Stimulated activated CD4-positive, alpha-beta T cell treated with anti-CD3 and anti-CD28 coated beads, Interleukin-4, amount 100 ng/mL, for 48 hours (primary cell): Measurements from ENCODE around the gene FOXL3.

Experiments
- DNase-seq, 2 donors: peaks; one replicate each; pipeline ENCODE4 v3.0.0-alpha.2; 2020; ENCODE audit warnings: low read depth in 2 of 2

Gene FOXL3

DNA sequence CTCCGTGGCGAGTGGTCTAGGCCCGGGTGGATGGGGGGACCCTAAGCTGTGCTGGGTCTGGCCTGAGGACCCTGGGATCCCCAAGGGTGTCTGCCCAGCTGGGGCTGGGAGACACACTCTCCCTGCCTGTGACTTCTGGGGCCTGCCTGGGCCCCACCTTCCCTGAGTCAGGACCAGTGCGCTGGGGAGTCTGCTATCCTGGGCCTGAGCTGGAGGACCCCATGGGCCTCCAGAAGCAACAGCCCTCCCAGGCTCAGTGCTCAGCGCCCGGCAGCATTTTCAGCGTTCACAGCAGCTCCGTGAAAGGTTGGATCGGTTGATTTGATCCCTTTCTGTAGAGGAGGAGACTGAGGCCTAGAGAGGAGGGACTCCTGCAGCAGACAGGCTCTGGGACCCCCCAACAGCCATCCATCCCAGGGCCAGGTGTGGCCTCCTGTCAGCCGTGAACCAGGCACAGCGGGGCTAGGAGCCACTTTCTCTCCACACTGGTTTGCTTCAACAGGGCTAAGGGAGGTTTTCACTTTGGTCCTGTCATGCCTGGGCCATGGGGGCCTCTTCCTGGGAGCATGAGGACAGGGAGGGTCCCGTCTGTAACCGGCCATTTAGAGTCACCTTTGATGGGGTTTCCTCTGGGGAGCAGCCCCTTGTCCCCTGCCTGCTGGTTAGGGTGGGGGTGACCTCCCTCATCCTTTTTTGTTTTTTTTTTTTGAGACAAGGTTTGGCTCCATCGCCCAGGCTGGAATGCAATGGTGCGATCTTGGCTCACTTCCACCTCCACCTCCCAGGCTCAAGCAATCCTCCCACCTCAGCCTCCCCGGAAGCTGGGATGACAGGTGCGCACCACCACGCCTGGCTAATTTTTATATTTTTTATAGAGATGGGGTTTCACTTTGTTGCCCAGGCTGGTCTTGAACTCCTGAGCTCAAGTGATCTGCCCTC, 12.4 kb downstream of the FOXL3 start:
- DNase-seq: no peak

DNA sequence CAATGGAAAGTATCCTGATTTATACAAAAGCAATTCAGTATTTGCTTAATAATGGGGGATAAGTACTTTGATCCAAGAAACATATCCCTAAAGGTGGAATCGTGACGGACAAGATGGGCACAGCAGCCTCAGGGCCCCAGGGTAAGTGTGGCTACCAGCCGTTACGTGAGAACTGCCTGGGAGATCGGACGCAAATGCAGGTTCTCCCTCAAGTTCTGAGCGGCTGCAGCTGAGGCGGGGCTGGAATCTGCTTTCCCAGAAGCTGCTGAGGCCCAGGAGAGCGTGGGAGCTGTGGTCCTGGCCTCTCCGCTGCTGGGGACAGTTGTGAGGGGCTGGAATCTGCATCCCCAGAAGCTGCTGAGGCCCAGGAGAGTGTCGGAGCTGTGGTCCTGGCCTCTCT, 13.5 kb downstream of the FOXL3 start:
- no peak for DNase-seq

DNA sequence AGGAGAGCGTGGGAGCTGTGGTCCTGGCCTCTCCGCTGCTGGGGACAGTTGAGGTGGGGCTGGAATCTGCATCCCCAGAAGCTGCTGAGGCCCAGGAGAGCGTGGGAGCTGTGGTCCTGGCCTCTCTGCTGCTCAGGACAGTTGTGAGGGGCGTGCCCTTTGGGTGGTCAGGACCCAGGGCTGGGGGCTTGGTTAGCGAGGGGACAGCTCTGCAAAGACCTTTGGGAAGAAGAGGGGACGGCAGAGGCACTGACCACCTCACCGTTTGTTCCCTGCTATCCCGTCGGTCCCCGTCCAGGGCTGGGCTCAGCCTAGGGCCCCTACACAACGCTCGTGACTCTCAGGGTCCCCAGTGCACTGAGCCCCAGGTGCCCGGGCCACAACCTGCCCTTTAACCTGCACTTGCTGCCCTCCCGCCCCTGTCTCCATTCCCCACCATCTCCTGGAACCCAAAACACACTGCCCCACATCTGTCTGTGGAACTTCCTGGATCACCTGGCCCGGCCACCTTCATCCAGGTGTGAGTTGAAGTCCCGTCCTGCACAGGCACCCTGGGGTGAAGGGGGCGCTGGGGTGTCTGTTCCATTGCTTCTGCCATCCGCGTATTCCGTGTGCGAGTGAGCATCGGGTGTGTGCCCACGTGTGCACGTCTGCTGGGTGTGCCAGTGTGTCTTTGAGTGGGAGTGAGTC, 14.1 kb downstream of the FOXL3 start:
- DNase-seq: no peak

DNA sequence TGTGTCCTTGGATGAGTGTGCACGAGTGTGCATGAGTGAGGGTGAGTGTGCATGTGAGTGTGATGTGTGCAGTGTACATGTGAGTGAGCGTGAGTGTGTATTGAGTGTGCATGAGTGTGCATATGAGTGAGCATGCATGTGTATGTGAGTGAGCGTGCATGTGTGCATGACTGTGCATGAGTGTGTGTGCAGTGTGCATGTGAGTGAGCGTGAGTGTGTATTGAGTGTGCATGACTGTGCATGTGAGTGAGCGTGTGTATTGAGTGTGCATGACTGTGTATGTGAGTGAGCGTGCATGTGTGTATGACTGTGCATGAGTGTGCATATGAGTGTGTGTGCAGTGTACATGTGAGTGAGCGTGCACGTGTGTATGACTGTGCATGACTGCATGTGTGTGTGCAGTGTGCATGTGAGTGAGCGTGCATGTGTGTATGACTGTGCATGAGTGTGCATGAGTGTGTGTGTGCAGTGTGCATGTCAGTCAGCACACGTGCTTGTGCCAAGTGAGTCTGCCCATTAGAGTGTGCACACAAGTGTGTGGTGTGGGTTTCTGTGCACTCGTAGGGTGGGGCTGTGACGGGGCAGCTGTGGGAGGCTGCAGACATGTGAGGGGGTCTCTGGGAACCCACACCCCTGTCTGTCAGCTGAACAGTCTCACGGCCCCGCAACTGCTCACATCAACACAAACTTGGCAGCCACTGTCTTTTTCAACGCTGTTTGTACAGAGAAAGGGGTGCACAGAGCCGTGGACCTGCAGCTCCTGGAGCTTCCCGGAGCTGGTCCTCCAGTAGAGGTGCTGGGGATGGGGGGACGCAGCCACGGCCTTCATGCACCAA, 14.8 kb downstream of the FOXL3 start:
- DNase-seq: no peak

DNA sequence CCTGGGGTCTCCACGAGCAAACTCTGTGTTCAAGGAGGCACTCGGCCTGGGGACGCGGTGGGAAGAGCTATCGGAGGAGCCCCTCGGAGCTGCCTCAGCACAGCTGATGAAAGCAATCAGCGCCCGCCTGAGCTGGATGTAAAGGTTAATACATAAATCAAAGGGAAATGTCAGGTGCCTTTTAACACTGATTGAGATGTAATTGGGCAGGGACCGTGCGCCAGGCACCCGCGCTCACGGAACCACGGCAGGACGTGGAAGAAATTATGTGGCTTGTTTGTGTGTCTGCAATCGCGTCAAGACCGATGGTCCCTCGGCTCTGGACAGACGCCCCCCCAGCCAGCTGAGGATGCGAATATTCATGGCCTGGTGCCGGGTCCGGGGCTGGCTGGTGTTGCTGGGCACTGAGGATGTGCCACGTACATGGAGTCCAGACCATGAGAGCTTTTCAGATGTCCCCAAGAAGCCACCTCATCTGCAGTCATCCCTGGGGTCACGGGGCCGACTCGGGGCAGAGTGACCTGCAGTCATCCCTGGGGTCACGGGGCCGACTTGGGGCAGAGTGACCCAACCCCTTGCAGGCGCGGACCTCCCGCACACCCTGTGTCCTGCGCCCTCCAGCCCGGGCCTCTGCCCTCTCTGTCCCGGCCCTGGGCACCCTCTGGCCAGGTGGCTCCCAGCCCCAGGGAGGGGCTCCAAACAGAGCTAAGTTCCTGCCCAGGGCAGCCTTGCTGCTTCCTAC, 15.6 kb downstream of the FOXL3 start:
- no peak for DNase-seq

DNA sequence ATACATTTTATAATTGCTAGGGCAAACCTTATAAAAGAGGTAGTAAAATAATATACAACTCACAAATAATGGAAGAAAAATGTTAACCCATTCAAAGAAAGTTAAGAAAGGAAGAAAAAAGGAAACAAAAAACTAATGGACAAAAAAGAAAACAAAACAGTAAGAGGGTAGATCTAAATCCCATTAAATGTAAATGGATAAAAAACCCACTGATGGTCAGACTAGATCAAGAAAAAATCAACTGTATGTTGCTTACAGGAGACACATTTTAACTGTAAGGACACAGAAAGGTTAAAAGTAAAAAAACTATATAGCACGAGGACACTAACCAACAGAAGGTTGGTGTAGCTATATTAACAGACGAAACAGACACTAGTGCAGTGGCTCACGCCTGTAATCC, 18.0 kb downstream of the FOXL3 start:
- no peak for DNase-seq

DNA sequence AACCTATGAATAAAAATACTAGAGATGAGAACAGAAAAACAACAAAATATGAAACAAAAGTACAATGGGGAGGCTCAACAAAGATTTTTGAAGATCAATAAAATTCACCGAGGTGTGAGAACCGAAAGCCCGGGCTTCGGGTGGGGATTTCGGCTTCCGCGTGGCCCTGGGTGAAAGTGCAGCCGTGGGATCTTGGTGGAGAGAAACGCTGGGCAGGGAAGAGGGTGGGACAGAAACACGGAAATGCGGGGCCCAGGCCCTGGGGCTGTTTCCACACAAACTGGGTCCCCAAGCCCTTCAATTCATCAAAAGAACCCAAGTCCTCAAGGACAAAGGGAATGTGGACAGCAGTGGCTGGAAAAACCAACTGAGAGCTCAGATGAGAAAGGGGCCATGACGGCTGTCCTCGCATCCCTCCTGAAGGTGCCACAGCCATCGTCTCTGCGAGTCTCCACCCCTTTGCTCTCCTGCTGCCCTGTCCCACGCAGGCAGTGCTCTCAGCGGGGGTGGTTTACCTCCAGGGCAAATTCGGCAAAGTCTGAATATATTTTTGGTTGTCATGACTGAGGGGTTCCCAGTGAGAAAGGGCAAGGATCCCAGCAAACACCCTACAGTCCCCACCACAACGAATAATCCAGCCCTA, 19.7 kb downstream of the FOXL3 start:
- DNase-seq: no peak

DNA sequence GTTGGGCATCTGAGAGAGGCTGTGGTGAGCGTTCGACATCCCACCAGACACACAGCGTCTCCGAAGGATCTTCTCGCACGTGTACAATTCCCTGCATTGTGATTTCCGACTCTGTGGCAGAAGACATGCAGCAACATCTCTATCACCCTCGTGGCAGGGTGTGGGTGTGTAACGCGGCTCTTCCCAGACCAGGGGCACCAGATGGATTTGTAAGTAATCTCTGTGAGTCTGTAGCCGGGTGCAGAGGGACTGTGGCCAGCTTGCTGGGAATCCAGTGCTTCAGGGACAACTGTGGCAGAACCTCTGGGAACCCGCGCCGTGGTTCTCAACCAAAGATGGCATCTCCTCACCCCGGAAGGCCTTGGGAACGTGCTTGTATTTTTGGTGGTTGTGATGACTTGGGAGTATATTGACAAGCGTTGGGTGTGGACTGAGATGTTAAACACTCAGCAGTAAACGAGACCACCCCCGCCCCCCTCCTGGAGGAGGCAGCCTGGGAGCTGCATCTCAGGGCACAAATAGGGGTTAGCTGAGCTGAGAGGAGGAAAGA, 21.2 kb downstream of the FOXL3 start:
- DNase-seq: no peak

DNA sequence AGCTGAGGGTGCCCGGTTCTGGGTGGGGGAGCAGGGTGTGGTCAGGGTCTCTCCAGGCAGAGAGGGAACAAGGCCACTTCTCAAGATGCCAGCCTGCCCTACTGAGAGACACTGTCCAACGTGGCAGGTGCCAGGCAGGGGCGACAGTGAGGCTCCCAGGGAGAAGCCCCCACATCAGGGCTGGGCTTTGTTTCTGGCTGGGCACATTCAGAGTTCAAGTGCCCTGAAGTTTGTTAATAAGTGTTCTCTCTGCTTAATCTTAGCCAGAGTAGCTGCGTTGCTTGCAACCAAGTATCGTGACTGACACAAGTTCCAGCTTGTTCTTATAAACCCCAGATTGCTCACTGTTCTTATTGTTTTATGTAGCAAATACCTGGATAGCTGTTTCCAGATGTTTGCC, 21.8 kb downstream of the FOXL3 start:
- DNase-seq: no peak

DNA sequence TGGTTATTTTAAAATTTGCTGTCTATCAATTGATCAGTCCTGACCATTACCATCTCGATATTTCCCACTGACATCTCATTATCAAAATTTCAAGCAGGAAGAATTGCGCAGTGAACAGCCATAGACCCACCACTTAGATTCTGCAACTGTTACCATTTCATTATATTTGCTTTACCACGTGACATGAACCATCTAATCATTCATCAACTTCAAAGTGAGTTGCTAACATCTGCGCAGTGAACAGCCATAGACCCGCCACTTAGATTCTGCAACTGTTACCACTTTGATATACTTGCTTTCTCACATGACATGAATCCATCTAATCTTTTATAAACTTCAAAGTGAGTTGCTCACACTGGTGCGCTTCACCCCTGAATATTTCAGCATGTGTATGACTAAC, 22.5 kb downstream of the FOXL3 start:
- no peak for DNase-seq

DNA sequence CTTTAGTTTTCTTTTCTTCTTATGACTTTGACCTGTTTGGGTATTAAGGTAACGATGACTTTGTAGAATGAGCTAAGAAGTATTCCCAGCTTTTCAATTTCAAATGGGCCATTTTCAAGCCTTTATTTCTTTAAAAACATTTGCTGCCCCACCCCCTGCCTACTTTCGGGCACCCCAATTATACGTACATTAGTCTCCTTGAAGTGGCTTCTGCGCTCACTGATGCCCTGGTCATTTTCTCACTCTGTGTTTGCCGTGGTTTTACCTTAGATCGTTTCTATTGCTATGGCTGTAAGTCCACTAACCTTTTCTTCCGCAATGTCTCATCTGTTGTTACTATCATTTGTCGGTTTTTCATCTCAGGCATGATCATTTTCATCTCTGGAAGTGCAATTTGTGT, 24.9 kb downstream of the FOXL3 start:
- no peak for DNase-seq

DNA sequence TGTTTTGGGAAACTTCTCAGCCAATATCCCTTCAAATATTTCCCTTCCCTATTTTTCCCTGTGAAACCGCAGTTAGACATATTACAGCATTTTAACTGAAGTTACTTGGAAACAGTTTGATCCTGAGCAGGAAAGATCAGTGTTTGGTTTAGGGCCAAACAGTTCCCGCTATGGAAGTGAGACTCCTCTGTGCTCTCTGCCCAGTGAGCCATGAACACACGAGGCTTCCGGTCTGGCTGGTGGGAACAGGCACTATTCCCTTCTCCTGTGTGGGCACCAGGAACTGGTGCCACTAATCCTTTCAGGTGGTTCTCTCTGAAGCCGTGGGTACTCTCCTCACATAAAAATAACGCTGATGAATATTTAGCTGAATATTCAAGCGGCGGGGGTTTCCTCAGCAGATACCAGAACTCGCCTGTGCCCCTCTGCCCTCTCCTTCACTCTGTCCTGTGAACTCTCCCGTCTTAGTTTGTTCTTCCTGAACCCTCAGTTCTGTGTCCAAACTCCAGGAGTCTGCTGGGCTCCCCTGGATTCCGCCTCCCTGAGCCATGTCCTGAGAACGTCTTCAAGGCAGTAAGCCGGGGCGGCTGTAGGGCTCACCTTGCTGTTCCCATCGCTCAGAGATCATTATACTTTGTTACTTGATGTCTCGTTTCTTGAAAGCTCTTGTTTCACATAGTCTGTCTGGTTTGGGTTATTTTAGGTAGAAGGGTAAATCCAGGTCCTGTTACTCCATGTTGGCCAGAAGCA, 25.7 kb downstream of the FOXL3 start:
- DNase-seq: no peak

DNA sequence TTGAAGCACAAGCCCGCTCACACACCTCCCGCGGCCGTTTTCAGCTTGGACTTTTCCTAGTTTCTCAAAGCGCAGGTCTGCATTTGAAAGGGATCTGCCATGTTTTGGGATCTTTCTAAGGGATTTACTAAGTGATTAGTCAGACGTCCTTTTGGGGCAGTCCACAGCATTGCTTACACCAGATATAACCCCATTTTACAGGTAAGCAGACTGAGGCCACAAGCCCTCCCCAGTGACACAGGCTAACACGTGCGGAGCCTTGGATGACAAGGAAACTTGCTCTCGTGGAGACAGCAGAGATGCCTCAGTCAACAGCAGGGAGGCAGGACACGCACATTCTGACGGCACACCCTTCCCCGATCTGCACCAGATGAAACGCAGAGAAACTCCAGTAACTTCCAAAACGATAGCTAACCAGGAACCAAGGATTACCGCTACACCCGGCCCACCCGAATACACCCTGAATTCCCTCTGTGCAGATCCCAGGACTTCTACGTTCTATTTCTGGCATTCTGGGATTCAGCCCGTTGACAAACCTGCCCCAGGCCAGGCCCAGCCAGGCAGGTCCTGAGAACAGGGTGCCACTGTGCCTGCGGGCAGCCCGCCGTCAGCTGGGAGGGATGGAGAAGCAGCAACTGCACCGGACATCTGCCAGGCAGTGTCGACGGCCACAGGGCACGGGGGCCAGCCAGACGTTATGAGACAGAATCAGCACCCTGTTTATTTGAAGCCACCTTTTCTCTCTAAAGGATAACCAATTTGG, 27.9 kb downstream of the FOXL3 start:
- no peak for DNase-seq

DNA sequence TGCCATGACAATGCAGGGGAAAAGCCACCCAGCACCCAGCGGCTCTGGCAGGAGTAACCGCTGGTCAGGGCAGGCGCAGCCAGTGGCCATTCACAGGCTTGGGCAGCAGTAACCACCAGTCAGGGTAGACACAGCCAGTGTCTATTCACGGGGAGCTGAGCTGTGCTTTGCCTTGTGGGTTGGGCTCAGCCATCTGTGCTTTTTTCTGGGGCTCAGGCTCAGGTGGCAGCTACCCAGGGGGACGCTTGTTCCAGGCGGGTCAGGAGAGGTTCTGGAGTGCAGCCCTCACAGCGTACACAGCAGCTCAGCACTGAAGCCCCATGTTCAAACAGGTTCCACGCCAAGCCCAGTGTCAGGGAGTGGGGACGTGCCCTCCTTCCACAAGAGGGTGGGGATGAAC, 28.5 kb downstream of the FOXL3 start:
- DNase-seq: no peak

DNA sequence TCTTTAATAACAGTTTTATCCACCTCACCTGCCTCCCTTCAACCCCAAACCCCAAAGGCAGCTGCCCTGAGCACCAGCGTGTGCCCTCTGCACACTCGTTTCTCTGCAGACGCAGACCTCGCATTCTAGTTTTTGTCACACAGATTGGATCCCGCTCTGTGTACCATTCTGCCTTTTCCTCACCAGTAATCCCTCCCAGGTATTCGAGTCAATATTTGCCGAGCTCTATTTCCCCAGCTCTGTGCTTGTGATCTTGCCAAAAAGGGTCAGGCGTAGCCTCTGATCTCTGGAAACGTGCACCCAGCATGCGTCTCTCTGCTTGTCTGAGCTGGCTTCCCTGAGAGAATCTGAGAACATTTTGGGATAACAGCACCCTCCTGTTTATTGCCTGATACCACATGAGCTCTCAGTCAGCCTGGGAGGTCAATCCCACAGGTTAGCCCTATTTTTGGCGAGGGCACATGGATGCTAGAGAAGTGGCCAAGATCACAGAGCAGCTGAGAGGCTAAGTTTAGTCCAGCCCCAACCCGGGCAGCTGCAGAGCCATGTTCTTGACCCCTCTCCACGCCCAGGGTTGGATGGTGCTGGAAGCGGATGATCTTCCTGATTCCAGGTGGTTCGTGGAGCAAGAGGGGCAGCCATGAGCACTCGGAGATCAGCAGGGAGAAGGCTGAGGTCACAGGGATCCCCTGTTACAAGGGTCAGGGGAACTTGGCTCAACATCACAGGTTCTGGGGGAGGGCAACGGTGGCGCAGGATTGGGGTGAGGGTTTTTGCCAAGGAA, 29.1 kb downstream of the FOXL3 start:
- DNase-seq: no peak

DNA sequence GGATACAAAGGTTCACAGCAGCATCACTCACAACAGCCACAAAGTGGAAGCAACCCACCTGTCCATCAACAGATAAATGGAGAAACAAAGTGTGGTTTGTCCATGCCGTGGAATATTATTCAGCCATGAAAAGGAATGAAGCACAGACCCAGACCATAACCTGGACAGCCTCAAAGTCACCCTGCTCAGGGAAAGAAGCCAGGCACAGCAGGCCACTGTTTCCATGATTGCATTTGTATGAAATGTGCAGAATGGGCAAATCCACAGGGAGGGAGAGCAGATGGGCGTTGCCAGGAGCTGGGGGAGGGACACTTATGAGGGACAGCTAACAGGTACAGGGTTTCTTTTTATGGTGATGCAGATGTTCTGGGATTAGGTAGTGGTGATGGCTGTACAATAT, 30.3 kb downstream of the FOXL3 start:
- DNase-seq: no peak

DNA sequence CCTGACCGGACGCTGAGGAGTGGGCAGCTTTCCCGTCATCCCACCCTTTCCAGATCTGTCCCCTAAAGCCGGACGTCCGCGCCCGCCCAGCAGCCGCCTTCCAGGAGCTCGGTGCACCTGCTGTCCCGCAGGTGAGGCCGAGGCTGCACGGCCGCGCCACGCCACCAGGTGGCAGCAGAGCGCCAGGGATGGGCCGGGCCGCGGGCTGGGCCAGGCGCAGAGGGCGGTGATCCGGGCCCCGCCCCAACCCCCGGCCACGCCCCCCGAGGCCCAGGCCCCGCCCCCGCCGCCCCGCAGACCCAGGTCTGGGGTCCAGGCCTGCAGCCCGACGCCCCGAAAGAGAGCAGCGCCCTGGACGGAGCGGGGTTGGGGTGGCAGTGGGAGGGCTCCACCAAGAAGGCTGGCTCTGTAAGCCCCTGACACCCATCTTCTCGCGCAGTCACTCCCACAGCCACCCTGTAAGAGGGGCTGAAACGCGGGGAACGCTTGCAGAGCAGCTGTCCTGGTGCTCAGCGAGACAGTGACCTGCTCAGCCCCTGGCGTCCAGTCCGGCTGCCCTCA, 32.2 kb downstream of the FOXL3 start:
- peak; percentile 71 to 91 for DNase-seq

DNA sequence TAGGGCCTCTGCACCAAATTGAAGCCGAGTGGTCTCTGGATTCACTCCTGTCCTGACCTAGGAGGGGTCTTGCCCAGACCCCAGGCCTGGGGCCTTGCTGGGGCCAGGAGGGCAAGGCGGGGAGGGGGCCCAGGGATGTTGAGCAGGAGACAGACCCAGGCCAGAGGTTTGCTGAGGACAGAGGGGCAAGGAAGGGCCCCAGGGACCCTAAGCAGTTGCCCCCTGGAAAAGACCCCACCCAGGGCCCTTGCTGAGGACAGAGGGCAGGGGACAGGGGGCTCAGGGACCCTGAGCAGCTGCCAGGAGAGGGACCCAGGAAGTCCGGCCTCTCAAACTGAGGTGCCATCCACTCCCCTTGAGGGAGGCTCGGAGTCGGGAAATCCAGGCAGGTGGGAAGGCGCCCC, 32.7 kb downstream of the FOXL3 start:
- DNase-seq: no peak
